Measurements from ENCODE around the gene APOL6. TPM values are rescaled to one million over a fixed set of nuclear protein-coding genes. Genes with fewer than 3 reads are reported as not detected.

APOL6 gene
- total and polyA plus RNA-seq, 2 of the 4 experiments (the other 2 are of a cell fraction) = 1.2 to 7.2 TPM

DNA sequence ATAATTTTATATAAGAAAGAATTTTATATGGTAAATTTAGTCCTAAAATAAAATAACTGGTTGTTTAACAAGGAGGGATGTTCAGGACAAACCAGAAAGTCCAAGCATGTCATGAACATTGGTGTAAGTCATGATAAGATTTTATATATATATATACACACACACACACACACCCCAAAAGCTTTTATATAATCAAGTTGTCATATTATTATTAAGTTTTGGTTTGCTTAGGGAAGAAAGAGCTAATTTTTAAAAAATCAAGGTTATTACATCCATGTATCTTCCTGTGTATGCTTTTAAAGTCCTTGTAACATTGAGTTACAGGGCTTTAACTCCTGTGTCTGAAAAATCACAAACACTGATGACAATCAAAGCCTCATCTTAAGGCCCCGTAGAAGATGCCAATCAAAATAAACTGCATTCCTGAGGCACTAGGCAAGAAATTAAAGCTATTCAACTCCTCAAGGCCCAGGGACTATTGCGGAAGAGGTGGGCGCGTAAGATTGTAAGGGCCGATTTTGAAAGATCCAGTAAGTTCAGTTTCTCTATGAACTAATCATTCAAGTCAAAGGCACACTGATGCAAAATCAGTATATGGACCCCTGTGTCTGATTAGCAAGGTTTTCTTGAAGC, 16.8 kb downstream of the APOL6 start:
- H2AK9ac ChIP-seq (replicated peaks; ENCODE audit: low read depth, low read length, poor library complexity) = no peak overlapping the region
- H3K9me1 ChIP-seq (ENCODE audit: insufficient read depth, low read length) = no peaks in the 10 kb centered on the region; the same call in none of the 2 replicates
- no peak overlapping the region for H4K8ac ChIP-seq (ENCODE audit: low read depth in 2 of 2, low read length in 2 of 2)
- H3K56ac ChIP-seq (ENCODE audit: extremely low read depth, insufficient read depth, low read length) = no peak overlapping the region
- H3K23ac ChIP-seq (ENCODE audit: low read depth, low read length) = no peak overlapping the region
- H3K14ac ChIP-seq (replicated peaks; ENCODE audit: low read depth, low read length) = no peak overlapping the region
- no peak overlapping the region for H3K9ac ChIP-seq (ENCODE audit: low read depth, low read length)
- no CpG with 5 or more reads among the region's 5 CpGs for WGBS, 2 experiments (ENCODE audit: extremely low coverage in 2 of 2, insufficient read length in 1 of 2)
- H3K4me2 ChIP-seq (ENCODE audit: low read depth, low read length) = no peak overlapping the region
- H4K20me1 ChIP-seq (ENCODE audit: insufficient read depth, low read length) = no peaks in the 10 kb centered on the region
- no peak overlapping the region for H2BK5ac ChIP-seq (ENCODE audit: low read depth, low read length, poor library complexity, severe bottlenecking)
- DNase-seq = no peak
- no TSS peak for BruUV-seq (replicated peaks)
- TF ChIP-seq RAD21 (IDR thresholded peaks at IDR 0.05; ENCODE audit: low read length) = no peak
- TF ChIP-seq POLR2A (IDR thresholded peaks at IDR 0.05; ENCODE audit: low read depth, low read length) = no peak
- TF ChIP-seq SMC3 (IDR thresholded peaks at IDR 0.05; ENCODE audit: low read depth, low read length) = no peak
- TF ChIP-seq RFX5 (IDR thresholded peaks at IDR 0.05; ENCODE audit: low read depth, low read length) = no peak
- TF ChIP-seq FOS (IDR thresholded peaks at IDR 0.05; ENCODE audit: low read depth, low read length) = no peak
- TF ChIP-seq, protein P1, sequence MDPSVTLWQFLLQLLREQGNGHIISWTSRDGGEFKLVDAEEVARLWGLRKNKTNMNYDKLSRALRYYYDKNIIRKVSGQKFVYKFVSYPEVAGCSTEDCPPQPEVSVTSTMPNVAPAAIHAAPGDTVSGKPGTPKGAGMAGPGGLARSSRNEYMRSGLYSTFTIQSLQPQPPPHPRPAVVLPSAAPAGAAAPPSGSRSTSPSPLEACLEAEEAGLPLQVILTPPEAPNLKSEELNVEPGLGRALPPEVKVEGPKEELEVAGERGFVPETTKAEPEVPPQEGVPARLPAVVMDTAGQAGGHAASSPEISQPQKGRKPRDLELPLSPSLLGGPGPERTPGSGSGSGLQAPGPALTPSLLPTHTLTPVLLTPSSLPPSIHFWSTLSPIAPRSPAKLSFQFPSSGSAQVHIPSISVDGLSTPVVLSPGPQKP (IDR thresholded peaks at IDR 0.05; ENCODE audit: borderline replicate concordance, low read depth, low read length) = no peak
- no peak for TF ChIP-seq MAFK (IDR thresholded peaks at IDR 0.05; ENCODE audit: low read depth, low read length)
- no peak for TF ChIP-seq NFE2L2 (IDR thresholded peaks at IDR 0.05; ENCODE audit: low read depth, low read length)
- TF ChIP-seq MXI1 (IDR thresholded peaks at IDR 0.05; ENCODE audit: borderline replicate concordance, low read depth, low read length) = no peak
- no peak for TF ChIP-seq RCOR1 (IDR thresholded peaks at IDR 0.05; ENCODE audit: insufficient replicate concordance, low read length)
- H3K27ac ChIP-seq (ENCODE audit: insufficient read depth, low read length) = no peak overlapping the region
- no peak overlapping the region for H4K5ac ChIP-seq (ENCODE audit: low read depth, low read length)
- H4K91ac ChIP-seq (ENCODE audit: insufficient read depth, low read depth, low read length) = no peak overlapping the region
- H3K9me3 ChIP-seq (ENCODE audit: control insufficient read depth, insufficient read depth, low read length) = peaks cover 14% of the 10 kb centered on the region
- POLR2A ChIA-PET (ENCODE audit: unreplicated experiment) = no interaction called here
- H3K18ac ChIP-seq (ENCODE audit: low read depth, low read length) = no peak overlapping the region
- no peak for ATAC-seq (ENCODE audit: low read depth)
- peaks cover 0 to 10% of the 10 kb centered on the region in 2 experiments; a peak in 2 of 4 replicates for H3K79me1 ChIP-seq (ENCODE audit: low read depth in 1 of 2, low read length in 2 of 2)
- H2AFZ ChIP-seq (replicated peaks; ENCODE audit: low read length, poor library complexity) = no peak overlapping the region
- H3K4me3 ChIP-seq (ENCODE audit: insufficient read depth, low read depth, low read length) = no peak overlapping the region
- peaks cover 2% of the 10 kb centered on the region; the same call in 1 of the 2 replicates for H3K36me3 ChIP-seq (ENCODE audit: control insufficient read depth, insufficient read depth, low read length)
- peaks cover 5% of the 10 kb centered on the region for H3K4me1 ChIP-seq (ENCODE audit: control insufficient read depth, insufficient read depth, low read length)
- no peaks in the 10 kb centered on the region for H3K27me3 ChIP-seq (ENCODE audit: control insufficient read depth, insufficient read depth, low read length)
- dilution Hi-C loops (cut with HindIII; ENCODE audit: low sequenced_read_pairs, unreplicated experiment) (no loop called here), intact Hi-C loops (cut with micrococcal nuclease) (loop anchor here (5.0 kb wide), 1 partner anchor 42 kb away; no protein-coding TSS in a partner anchor), in situ Hi-C loops (cut with MboI; ENCODE audit: low sequenced_read_pairs) (no loop called here)
- no peak overlapping the region for H3K4ac ChIP-seq (ENCODE audit: low read depth, low read length)
- no peak overlapping the region for H2BK15ac ChIP-seq (ENCODE audit: low read depth, low read length)
- H2BK120ac ChIP-seq (ENCODE audit: low read depth, low read length) = no peak overlapping the region
- no peak overlapping the region for H2BK20ac ChIP-seq (ENCODE audit: low read depth, low read length)
- CTCF ChIA-PET = no interaction called here
- no peak overlapping the region for H2AK5ac ChIP-seq (ENCODE audit: low read depth, low read length)
